ENCODE results near the gene CCT6B.

DNA sequence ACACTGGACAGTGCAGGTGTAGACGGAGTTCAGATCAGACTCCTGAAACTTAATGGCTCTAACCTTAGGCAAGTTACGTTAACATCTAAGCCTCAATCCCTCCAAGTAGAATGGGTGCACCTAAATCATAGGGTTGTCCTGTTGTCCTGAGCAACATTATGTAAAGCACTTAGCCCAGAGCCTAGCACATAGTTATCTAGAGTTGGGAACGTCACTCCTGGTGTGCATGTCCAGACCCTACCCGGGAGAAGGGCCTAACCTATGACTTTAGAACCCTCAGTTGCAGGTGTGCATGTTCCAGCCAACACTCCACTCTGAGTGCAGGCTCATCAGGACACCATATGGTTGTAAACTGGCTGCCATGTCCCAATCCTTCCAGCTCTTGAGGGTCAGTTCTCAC, 45.1 kb upstream of the CCT6B start:
- TF ChIP-seq, protein P1, sequence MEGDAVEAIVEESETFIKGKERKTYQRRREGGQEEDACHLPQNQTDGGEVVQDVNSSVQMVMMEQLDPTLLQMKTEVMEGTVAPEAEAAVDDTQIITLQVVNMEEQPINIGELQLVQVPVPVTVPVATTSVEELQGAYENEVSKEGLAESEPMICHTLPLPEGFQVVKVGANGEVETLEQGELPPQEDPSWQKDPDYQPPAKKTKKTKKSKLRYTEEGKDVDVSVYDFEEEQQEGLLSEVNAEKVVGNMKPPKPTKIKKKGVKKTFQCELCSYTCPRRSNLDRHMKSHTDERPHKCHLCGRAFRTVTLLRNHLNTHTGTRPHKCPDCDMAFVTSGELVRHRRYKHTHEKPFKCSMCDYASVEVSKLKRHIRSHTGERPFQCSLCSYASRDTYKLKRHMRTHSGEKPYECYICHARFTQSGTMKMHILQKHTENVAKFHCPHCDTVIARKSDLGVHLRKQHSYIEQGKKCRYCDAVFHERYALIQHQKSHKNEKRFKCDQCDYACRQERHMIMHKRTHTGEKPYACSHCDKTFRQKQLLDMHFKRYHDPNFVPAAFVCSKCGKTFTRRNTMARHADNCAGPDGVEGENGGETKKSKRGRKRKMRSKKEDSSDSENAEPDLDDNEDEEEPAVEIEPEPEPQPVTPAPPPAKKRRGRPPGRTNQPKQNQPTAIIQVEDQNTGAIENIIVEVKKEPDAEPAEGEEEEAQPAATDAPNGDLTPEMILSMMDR (IDR thresholded peaks at IDR 0.05): no peak
- TF ChIP-seq, protein P2, sequence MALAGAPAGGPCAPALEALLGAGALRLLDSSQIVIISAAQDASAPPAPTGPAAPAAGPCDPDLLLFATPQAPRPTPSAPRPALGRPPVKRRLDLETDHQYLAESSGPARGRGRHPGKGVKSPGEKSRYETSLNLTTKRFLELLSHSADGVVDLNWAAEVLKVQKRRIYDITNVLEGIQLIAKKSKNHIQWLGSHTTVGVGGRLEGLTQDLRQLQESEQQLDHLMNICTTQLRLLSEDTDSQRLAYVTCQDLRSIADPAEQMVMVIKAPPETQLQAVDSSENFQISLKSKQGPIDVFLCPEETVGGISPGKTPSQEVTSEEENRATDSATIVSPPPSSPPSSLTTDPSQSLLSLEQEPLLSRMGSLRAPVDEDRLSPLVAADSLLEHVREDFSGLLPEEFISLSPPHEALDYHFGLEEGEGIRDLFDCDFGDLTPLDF (CRISPR knock-in tag; IDR thresholded peaks at IDR 0.05): no peak
- TF ChIP-seq TP53 (CRISPR knock-in tag; IDR thresholded peaks at IDR 0.05) (no peak), ZNF263 (CRISPR knock-in tag; IDR thresholded peaks at IDR 0.05; ENCODE audit: low read depth) (no peak)
- TF ChIP-seq, protein P3, sequence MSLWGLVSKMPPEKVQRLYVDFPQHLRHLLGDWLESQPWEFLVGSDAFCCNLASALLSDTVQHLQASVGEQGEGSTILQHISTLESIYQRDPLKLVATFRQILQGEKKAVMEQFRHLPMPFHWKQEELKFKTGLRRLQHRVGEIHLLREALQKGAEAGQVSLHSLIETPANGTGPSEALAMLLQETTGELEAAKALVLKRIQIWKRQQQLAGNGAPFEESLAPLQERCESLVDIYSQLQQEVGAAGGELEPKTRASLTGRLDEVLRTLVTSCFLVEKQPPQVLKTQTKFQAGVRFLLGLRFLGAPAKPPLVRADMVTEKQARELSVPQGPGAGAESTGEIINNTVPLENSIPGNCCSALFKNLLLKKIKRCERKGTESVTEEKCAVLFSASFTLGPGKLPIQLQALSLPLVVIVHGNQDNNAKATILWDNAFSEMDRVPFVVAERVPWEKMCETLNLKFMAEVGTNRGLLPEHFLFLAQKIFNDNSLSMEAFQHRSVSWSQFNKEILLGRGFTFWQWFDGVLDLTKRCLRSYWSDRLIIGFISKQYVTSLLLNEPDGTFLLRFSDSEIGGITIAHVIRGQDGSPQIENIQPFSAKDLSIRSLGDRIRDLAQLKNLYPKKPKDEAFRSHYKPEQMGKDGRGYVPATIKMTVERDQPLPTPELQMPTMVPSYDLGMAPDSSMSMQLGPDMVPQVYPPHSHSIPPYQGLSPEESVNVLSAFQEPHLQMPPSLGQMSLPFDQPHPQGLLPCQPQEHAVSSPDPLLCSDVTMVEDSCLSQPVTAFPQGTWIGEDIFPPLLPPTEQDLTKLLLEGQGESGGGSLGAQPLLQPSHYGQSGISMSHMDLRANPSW (CRISPR knock-in tag; conservative IDR thresholded peaks at IDR 0.05; ENCODE audit: low read depth): no peak

Data from WTC11 (cell line).